ENCODE data around the gene SH2D5. TPM values are rescaled to one million over a fixed set of nuclear protein-coding genes. Genes with fewer than 3 reads are reported as not detected.
"Not testable (repeated sequence)": the region's sequence is repeated elsewhere in the genome, so short reads cannot be mapped to it uniquely, and the experiment has no call there.

The SH2D5 gene
- total RNA-seq, 4 donors from 2014 or later: 0.37 TPM; not detected in 3

DNA sequence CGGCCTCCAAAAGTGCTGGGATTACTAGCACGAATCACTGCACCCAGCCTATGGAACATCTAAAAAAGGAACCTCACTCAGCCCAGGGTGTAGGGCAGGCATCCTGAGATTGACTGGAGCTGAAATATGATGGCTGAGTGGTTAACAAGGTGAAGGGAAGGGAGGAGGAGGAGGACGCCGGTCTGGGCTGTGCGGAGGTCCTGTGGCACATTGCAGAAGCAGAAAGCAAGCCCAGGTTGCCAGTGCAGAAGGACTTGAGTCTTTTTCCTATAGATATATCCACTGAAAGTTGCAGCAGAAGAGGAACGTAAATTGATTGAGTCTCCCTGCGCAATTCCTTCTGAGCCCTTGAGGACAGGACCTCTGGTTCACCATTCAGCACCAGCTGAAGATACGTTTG is 13.2 kb downstream of the SH2D5 start:
- TF ChIP-seq EP300 (IDR thresholded peaks at IDR 0.05; ENCODE audit: low read depth): no peak
- TF ChIP-seq, protein P1, sequence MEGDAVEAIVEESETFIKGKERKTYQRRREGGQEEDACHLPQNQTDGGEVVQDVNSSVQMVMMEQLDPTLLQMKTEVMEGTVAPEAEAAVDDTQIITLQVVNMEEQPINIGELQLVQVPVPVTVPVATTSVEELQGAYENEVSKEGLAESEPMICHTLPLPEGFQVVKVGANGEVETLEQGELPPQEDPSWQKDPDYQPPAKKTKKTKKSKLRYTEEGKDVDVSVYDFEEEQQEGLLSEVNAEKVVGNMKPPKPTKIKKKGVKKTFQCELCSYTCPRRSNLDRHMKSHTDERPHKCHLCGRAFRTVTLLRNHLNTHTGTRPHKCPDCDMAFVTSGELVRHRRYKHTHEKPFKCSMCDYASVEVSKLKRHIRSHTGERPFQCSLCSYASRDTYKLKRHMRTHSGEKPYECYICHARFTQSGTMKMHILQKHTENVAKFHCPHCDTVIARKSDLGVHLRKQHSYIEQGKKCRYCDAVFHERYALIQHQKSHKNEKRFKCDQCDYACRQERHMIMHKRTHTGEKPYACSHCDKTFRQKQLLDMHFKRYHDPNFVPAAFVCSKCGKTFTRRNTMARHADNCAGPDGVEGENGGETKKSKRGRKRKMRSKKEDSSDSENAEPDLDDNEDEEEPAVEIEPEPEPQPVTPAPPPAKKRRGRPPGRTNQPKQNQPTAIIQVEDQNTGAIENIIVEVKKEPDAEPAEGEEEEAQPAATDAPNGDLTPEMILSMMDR (IDR thresholded peaks at IDR 0.05): no peak
- TF ChIP-seq POLR2A (IDR thresholded peaks at IDR 0.05): no peak
- TF ChIP-seq POLR2AphosphoS5 (IDR thresholded peaks at IDR 0.05): no peak
- DNase-seq: no peak
- no peaks in the 10 kb centered on the region for H3K9me3 ChIP-seq
- H3K27ac ChIP-seq: no peak overlapping the region
- intact Hi-C loops (cut with DNase I; ENCODE audit: low total_unique reads) (no loop called here), in situ Hi-C loops (cut with MboI; ENCODE audit: low pct_ligation_motif_present in 1 of 4, low pct_unique_long_range_greater_than_20kb in 1 of 4, low sequenced_read_pairs in 3 of 4) (no loop called here)
- H3K36me3 ChIP-seq: no peaks in the 10 kb centered on the region
- H3K27me3 ChIP-seq: peaks cover 37% of the 10 kb centered on the region
- no peak overlapping the region for H3K4me3 ChIP-seq
- peaks cover 2 to 16% (median 9%) of the 10 kb centered on the region in 4 donors for H3K4me1 ChIP-seq
- 89% methylated on average over 8 of the region's 8 CpGs; no CpG with 5 or more reads in 1 of the 2 donors for WGBS, 2 donors (ENCODE audit: low coverage in 1 of 2)

DNA sequence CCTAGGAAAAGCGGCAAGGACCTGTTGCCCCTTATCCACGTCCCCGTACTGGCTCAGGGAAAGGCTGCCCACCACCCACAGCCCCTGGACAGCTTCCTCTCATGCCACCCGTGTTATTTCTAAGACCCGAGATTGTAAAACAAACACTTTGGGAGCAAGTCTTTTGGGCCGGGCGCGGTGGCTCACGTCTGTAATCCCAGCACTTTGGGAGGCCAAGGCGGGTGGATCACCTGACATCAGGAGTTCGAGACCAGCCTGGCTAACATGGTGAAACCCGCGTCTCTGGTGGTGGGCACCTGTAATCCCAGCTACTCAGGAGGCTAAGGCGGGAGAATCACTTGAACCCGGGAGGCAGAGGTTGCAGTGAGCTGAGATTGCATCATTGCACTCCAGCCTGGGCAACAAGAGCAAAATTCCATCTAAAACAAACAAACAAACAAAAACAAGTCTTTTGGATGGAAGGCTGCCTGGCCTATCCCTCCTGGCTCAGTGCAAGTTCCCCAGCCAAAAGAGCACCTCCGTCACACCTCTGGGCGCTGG is 14.1 kb downstream of the SH2D5 start:
- peaks cover 2 to 16% (median 9%) of the 10 kb centered on the region in 4 donors for H3K4me1 ChIP-seq
- H3K27ac ChIP-seq: peak overlapping the region in 1 of 4 donors; percentile 40
- 65 to 100% methylated on average over 1 to 17 of the region's 17 CpGs for WGBS, 2 donors (ENCODE audit: low coverage in 1 of 2)
- in situ Hi-C loops (cut with MboI; ENCODE audit: low pct_ligation_motif_present in 1 of 4, low pct_unique_long_range_greater_than_20kb in 1 of 4, low sequenced_read_pairs in 3 of 4); intact Hi-C loops (cut with DNase I; ENCODE audit: low total_unique reads); H3K36me3 ChIP-seq; H3K9me3 ChIP-seq; DNase-seq: not testable (repeated sequence)
- peak overlapping the region in 3 of 4 donors; percentile 41 to 45 (median 44) for H3K4me3 ChIP-seq
- H3K27me3 ChIP-seq: peaks cover 37% of the 10 kb centered on the region

DNA sequence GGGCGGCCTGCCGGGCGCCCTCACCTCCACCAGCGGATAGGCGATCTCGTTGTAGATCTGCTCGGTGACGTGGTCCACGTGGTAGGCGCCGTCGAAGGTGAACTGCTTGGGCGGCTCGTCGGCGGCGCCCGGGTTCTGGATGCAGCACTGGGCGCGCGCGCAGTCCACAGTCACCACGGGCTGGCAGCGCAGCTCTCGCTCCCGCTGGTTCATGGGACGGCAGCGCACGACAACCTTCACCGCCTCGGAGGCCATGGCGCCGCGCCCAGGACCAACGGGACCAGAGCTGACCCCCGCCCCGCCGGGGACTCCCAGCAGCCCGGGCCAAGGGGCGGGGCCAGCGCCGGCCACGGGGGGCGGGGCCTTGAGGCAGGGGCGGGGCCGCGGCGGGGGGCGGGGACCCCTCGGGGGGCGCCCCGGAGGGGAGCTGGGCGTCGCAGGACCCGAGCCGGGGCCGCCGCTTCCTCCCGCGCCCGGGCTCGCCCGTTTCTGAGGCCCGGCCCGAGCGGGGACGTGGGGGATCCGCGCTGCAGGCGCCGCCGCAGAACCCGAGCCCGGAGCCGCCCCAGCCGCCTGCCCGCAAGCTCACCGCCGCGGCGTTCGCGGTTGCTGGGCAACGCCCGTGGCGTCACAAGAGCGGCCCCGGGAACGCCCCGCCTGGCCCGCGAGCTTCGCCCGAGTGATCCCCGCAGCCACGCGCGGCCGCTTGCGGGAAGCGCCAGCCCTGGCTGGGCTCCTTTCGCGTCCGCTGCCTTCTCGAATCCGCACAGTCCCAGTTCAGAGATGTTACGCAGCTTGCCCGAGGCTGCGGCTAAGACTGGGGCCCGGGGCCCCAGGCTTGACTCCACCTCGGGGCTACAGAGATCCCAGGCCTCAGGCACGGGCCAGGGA is 14.8 kb downstream of the SH2D5 start, which contains the start of gene KIF17:
Gene KIF17, minus strand, starts transcription at position 556 of the 891 bp plus-strand sequence. Its CDS starts 301 bp downstream, at position 255.
- peak; percentile 81 for DNase-seq
- H3K36me3 ChIP-seq: no peaks in the 10 kb centered on the region
- TF ChIP-seq, protein P1 (IDR thresholded peaks at IDR 0.05): no peak
- TF ChIP-seq EP300 (IDR thresholded peaks at IDR 0.05; ENCODE audit: low read depth) (no peak), POLR2AphosphoS5 (IDR thresholded peaks at IDR 0.05) (no peak), POLR2A (IDR thresholded peaks at IDR 0.05) (no peak)
- no peaks in the 10 kb centered on the region for H3K9me3 ChIP-seq
- H3K27me3 ChIP-seq: peaks cover 37% of the 10 kb centered on the region
- H3K4me3 ChIP-seq: peak within 1 kb of the TSS in 3 of 4 donors; percentile 41 to 45 (median 44)
- intact Hi-C loops (cut with DNase I; ENCODE audit: low total_unique reads): no loop called here
- peak within 1 kb of the TSS in 1 of 4 donors; percentile 40 for H3K27ac ChIP-seq
- H3K4me1 ChIP-seq: peaks cover 2 to 16% (median 9%) of the 10 kb centered on the region in 4 donors
- WGBS, 2 donors (ENCODE audit: low coverage in 1 of 2): 5% methylated on average over 59 of the region's 112 CpGs; no CpG with 5 or more reads in 1 of the 2 donors
- in situ Hi-C loops (cut with MboI; ENCODE audit: low pct_ligation_motif_present in 1 of 4, low pct_unique_long_range_greater_than_20kb in 1 of 4, low sequenced_read_pairs in 3 of 4): no loop called here

DNA sequence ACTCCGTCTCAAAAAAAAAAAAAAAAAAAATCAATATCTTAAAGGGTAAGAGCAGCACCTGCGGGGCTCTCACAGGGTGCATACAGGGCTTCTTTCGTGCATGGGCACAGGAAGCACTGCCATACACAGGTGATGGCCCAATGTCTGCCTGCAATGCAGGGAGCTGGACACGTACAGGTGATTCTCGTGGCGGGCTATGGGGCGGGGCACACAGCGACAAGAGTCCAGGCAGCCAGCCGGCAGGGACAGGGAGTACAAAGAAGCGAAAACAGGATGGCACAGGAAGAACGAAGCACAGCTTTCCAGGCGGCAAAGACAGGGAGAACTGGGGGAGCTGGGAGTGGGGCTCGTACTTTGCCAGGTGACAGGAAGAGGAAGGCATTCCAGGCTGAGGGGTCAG is 16.3 kb downstream of the SH2D5 start:
- H3K4me3 ChIP-seq: no peak overlapping the region
- H3K27ac ChIP-seq: no peak overlapping the region
- H3K4me1 ChIP-seq: peaks cover 2 to 16% (median 9%) of the 10 kb centered on the region in 4 donors
- no peak for DNase-seq
- 47 to 48% methylated on average over 3 to 13 of the region's 13 CpGs for WGBS, 2 donors (ENCODE audit: low coverage in 1 of 2)
- no peaks in the 10 kb centered on the region for H3K9me3 ChIP-seq
- H3K36me3 ChIP-seq: no peaks in the 10 kb centered on the region
- H3K27me3 ChIP-seq: peaks cover 37% of the 10 kb centered on the region
- intact Hi-C loops (cut with DNase I; ENCODE audit: low total_unique reads): no loop called here
- TF ChIP-seq POLR2A (IDR thresholded peaks at IDR 0.05) (no peak), POLR2AphosphoS5 (IDR thresholded peaks at IDR 0.05) (no peak), EP300 (IDR thresholded peaks at IDR 0.05; ENCODE audit: low read depth) (no peak)
- TF ChIP-seq, protein P1 (IDR thresholded peaks at IDR 0.05): no peak
- in situ Hi-C loops (cut with MboI; ENCODE audit: low pct_ligation_motif_present in 1 of 4, low pct_unique_long_range_greater_than_20kb in 1 of 4, low sequenced_read_pairs in 3 of 4): no loop called here

Data from transverse colon (tissue), 4 donors.